Measurements from ENCODE around the gene GNG10. TPM values are rescaled to one million over a fixed set of nuclear protein-coding genes. Genes with fewer than 3 reads are reported as not detected.

The GNG10 gene
- total and polyA plus RNA-seq, 2 donors (not counting 1 experiment from before 2014, with no cell fraction given): 64.1 to 109 TPM

GRCh38 chr9:111711548-111711947, 50.1 kb downstream of the GNG10 start:
- H2AFZ ChIP-seq (ENCODE audit: low read length): no peak overlapping the region
- H3K36me3 ChIP-seq (ENCODE audit: control insufficient read depth, insufficient read depth, low read length): no peaks in the 10 kb centered on the region
- H3K79me2 ChIP-seq (ENCODE audit: control insufficient read depth, insufficient read depth, low read length): no peaks in the 10 kb centered on the region
- no peaks in the 10 kb centered on the region for H3K9me3 ChIP-seq (ENCODE audit: control insufficient read depth, insufficient read depth, low read depth, low read length)
- TF ChIP-seq EZH2 (IDR thresholded peaks at IDR 0.05; ENCODE audit: low read length, missing control alignments) (no peak), CTCF (conservative IDR thresholded peaks at IDR 0.05 in 1 of 2, IDR thresholded peaks at IDR 0.05 in 1 of 2; ENCODE audit: low read depth in 1 of 2, low read length in 2 of 2) (no peak)
- no peak overlapping the region for H3K9ac ChIP-seq (ENCODE audit: insufficient read depth, low read length)
- H3K4me2 ChIP-seq (ENCODE audit: extremely low read depth, insufficient read depth, low read length): no peak overlapping the region
- no peaks in the 10 kb centered on the region for H3K4me1 ChIP-seq (ENCODE audit: control insufficient read depth, extremely low read depth, insufficient read depth, low read length)
- H4K20me1 ChIP-seq (ENCODE audit: control insufficient read depth, extremely low read depth, insufficient read depth, low read length): no peaks in the 10 kb centered on the region
- H3K4me3 ChIP-seq (replicated peaks in 1 of 4; ENCODE audit: control extremely low read depth in 1 of 4, insufficient read depth in 1 of 4, low read depth in 3 of 4, low read length in 4 of 4): no peak overlapping the region
- DNase-seq (ENCODE audit: low read depth in 2 of 2): no peak
- no peak overlapping the region for H3K27ac ChIP-seq (ENCODE audit: insufficient read depth, low read length)
- H3K27me3 ChIP-seq (ENCODE audit: control insufficient read depth, insufficient read depth, low read length): no peaks in the 10 kb centered on the region

GRCh38 chr9:111712369-111712768, 51.0 kb downstream of the GNG10 start:
- Histone ChIP-seq H2AFZ (ENCODE audit: low read length) (no peak overlapping the region), H3K27me3 (ENCODE audit: control insufficient read depth, insufficient read depth, low read length) (no peaks in the 10 kb centered on the region), H3K9me3 (ENCODE audit: control insufficient read depth, insufficient read depth, low read depth, low read length) (no peaks in the 10 kb centered on the region), H3K4me1 (ENCODE audit: control insufficient read depth, extremely low read depth, insufficient read depth, low read length) (no peaks in the 10 kb centered on the region), H3K4me2 (ENCODE audit: extremely low read depth, insufficient read depth, low read length) (no peak overlapping the region), H3K27ac (ENCODE audit: insufficient read depth, low read length) (no peak overlapping the region), H3K79me2 (ENCODE audit: control insufficient read depth, insufficient read depth, low read length) (no peaks in the 10 kb centered on the region), H3K9ac (ENCODE audit: insufficient read depth, low read length) (no peak overlapping the region), H4K20me1 (ENCODE audit: control insufficient read depth, extremely low read depth, insufficient read depth, low read length) (no peaks in the 10 kb centered on the region), H3K4me3 (replicated peaks in 1 of 4; ENCODE audit: control extremely low read depth in 1 of 4, insufficient read depth in 1 of 4, low read depth in 3 of 4, low read length in 4 of 4) (no peak overlapping the region), H3K36me3 (ENCODE audit: control insufficient read depth, insufficient read depth, low read length) (no peaks in the 10 kb centered on the region)
- TF ChIP-seq CTCF (conservative IDR thresholded peaks at IDR 0.05 in 1 of 2, IDR thresholded peaks at IDR 0.05 in 1 of 2; ENCODE audit: low read depth in 1 of 2, low read length in 2 of 2) (no peak), EZH2 (IDR thresholded peaks at IDR 0.05; ENCODE audit: low read length, missing control alignments) (no peak)
- DNase-seq (ENCODE audit: low read depth in 2 of 2): no peak

- peak in 1 of 2 donors; percentile 35 for DNase-seq (ENCODE audit: low read depth in 2 of 2)
- TF ChIP-seq EZH2 (IDR thresholded peaks at IDR 0.05; ENCODE audit: low read length, missing control alignments) (no peak), CTCF (conservative IDR thresholded peaks at IDR 0.05 in 1 of 2, IDR thresholded peaks at IDR 0.05 in 1 of 2; ENCODE audit: low read depth in 1 of 2, low read length in 2 of 2) (no peak)
- no peak overlapping the region for H3K4me2 ChIP-seq (ENCODE audit: extremely low read depth, insufficient read depth, low read length)
- H3K79me2 ChIP-seq (ENCODE audit: control insufficient read depth, insufficient read depth, low read length): no peaks in the 10 kb centered on the region
- no peak overlapping the region for H3K27ac ChIP-seq (ENCODE audit: insufficient read depth, low read length)
- H3K9ac ChIP-seq (ENCODE audit: insufficient read depth, low read length): no peak overlapping the region
- H3K4me3 ChIP-seq (replicated peaks in 1 of 4; ENCODE audit: control extremely low read depth in 1 of 4, insufficient read depth in 1 of 4, low read depth in 3 of 4, low read length in 4 of 4): no peak overlapping the region
- H3K27me3 ChIP-seq (ENCODE audit: control insufficient read depth, insufficient read depth, low read length): no peaks in the 10 kb centered on the region
- no peaks in the 10 kb centered on the region for H4K20me1 ChIP-seq (ENCODE audit: control insufficient read depth, extremely low read depth, insufficient read depth, low read length)
- H3K9me3 ChIP-seq (ENCODE audit: control insufficient read depth, insufficient read depth, low read depth, low read length): no peaks in the 10 kb centered on the region
- H2AFZ ChIP-seq (ENCODE audit: low read length): no peak overlapping the region
- no peaks in the 10 kb centered on the region for H3K4me1 ChIP-seq (ENCODE audit: control insufficient read depth, extremely low read depth, insufficient read depth, low read length)
- no peaks in the 10 kb centered on the region for H3K36me3 ChIP-seq (ENCODE audit: control insufficient read depth, insufficient read depth, low read length)
Observed at GRCh38 chr9:111715471-111715870, 54.1 kb downstream of the GNG10 start.
